ENCODE results near the gene MCM9. TPM values are rescaled to one million over a fixed set of nuclear protein-coding genes. Genes with fewer than 3 reads are reported as not detected.

The MCM9 gene
- total RNA-seq, 1 donor from 2014 or later = 37.0 TPM

- Mint-ChIP-seq H3K27me3 (no peaks in the 10 kb centered on the region), H3K4me1 (peaks cover 32% of the 10 kb centered on the region), H3K36me3 (ENCODE audit: low read depth) (no peaks in the 10 kb centered on the region), H3K9me3 (no peaks in the 10 kb centered on the region), H3K4me3 (no peak overlapping the region), H3K27ac (no peak overlapping the region)
- intact Hi-C loops (cut with micrococcal nuclease) = no loop called here
- DNase-seq (no peak), ATAC-seq (ENCODE audit: low read depth) (no peak)
- POLR2A ChIA-PET = no interaction called here
- CTCF ChIA-PET = interaction anchor here (1.7 kb wide), 1 partner anchor 9 kb away, joined by 4 read pairs; no protein-coding TSS in a partner anchor
- TF ChIP-seq CTCF (IDR thresholded peaks at IDR 0.05) = no peak
Measured at GRCh38 chr6:118791499-118791898, 143.5 kb downstream of the MCM9 start.

GRCh38 chr6:118789954-118790353 lies 145.0 kb downstream of the MCM9 start:
- Mint-ChIP-seq H3K27ac (no peak overlapping the region), H3K9me3 (no peaks in the 10 kb centered on the region), H3K4me3 (no peak overlapping the region), H3K36me3 (ENCODE audit: low read depth) (no peaks in the 10 kb centered on the region), H3K4me1 (peaks cover 24% of the 10 kb centered on the region), H3K27me3 (no peaks in the 10 kb centered on the region)
- POLR2A ChIA-PET = no interaction called here
- DNase-seq (no peak), ATAC-seq (ENCODE audit: low read depth) (no peak)
- intact Hi-C loops (cut with micrococcal nuclease) = no loop called here
- CTCF ChIA-PET = interaction anchor here (0.6 kb wide), 1 partner anchor 12 kb away, joined by 3 read pairs; no protein-coding TSS in a partner anchor
- no peak for TF ChIP-seq CTCF (IDR thresholded peaks at IDR 0.05)

GRCh38 chr6:118789419-118789818 lies 145.5 kb downstream of the MCM9 start:
- intact Hi-C loops (cut with micrococcal nuclease) = no loop called here
- DNase-seq (no peak), ATAC-seq (ENCODE audit: low read depth) (no peak)
- ChIA-PET CTCF (interaction anchor here (2.0 to 3.0 kb wide), 2 partner anchors 11 to 224 kb away, joined by 8 to 19 read pairs; no protein-coding TSS in a partner anchor), POLR2A (no interaction called here)
- H3K27ac Mint-ChIP-seq = no peak overlapping the region
- H3K9me3 Mint-ChIP-seq = no peaks in the 10 kb centered on the region
- peaks cover 24% of the 10 kb centered on the region for H3K4me1 Mint-ChIP-seq
- no peaks in the 10 kb centered on the region for H3K27me3 Mint-ChIP-seq
- H3K4me3 Mint-ChIP-seq = no peak overlapping the region
- TF ChIP-seq CTCF (IDR thresholded peaks at IDR 0.05) = no peak
- H3K36me3 Mint-ChIP-seq (ENCODE audit: low read depth) = no peaks in the 10 kb centered on the region

- no peak for DNase-seq
- Mint-ChIP-seq H3K4me3 (no peak overlapping the region), H3K4me1 (peaks cover 24% of the 10 kb centered on the region), H3K27ac (no peak overlapping the region), H3K36me3 (ENCODE audit: low read depth) (no peaks in the 10 kb centered on the region), H3K27me3 (no peaks in the 10 kb centered on the region), H3K9me3 (no peaks in the 10 kb centered on the region)
- TF ChIP-seq CTCF (IDR thresholded peaks at IDR 0.05) = no peak
- ATAC-seq (ENCODE audit: low read depth) = no peak
- ChIA-PET POLR2A (no interaction called here), CTCF (interaction anchor here (1.3 to 3.0 kb wide), 3 partner anchors 12 to 223 kb away, joined by 3 to 19 read pairs (median 8); no protein-coding TSS in a partner anchor)
- intact Hi-C loops (cut with micrococcal nuclease) = no loop called here
Measured at GRCh38 chr6:118788702-118789101, 146.3 kb downstream of the MCM9 start.

- DNase-seq (no peak), ATAC-seq (ENCODE audit: low read depth) (no peak)
- Mint-ChIP-seq H3K4me1 (peaks cover 24% of the 10 kb centered on the region), H3K27me3 (no peaks in the 10 kb centered on the region), H3K9me3 (no peaks in the 10 kb centered on the region), H3K4me3 (no peak overlapping the region), H3K27ac (peak overlapping the region; percentile 31), H3K36me3 (ENCODE audit: low read depth) (no peaks in the 10 kb centered on the region)
- ChIA-PET POLR2A (no interaction called here), CTCF (interaction anchor here (1.3 to 3.0 kb wide), 3 partner anchors 12 to 223 kb away, joined by 3 to 19 read pairs (median 8); no protein-coding TSS in a partner anchor)
- intact Hi-C loops (cut with micrococcal nuclease) = no loop called here
- no peak for TF ChIP-seq CTCF (IDR thresholded peaks at IDR 0.05)
Measured at GRCh38 chr6:118787724-118788423, 147.1 kb downstream of the MCM9 start.
